Activated effector memory CD4-positive, alpha-beta T cell treated with Interleukin-2 at 50 U/mL for 16 hours (primary cell): ENCODE measurements around the gene SNTA1.
A peak's percentile ranks its signal among the peaks of the same experiment; 100 is the strongest.
"Not testable (repeated sequence)": the region's sequence is repeated elsewhere in the genome, so short reads cannot be mapped to it uniquely, and the experiment has no call there.

Experiments
- DNase-seq: peaks from one replicate; pipeline ENCODE4 v3.0.0-alpha.2; 2020

SNTA1 gene

GRCh38 chr20:33443512-33444239, at the start of gene SNTA1:
TSS of gene SNTA1 (minus strand) at chr20:33443763. CDS start at chr20:33443620, 143 bp downstream.
- DNase-seq: peak; percentile 86

- DNase-seq: no peak
Measured at GRCh38 chr20:33490934-33491656, 47.5 kb upstream of the SNTA1 start.

DNA sequence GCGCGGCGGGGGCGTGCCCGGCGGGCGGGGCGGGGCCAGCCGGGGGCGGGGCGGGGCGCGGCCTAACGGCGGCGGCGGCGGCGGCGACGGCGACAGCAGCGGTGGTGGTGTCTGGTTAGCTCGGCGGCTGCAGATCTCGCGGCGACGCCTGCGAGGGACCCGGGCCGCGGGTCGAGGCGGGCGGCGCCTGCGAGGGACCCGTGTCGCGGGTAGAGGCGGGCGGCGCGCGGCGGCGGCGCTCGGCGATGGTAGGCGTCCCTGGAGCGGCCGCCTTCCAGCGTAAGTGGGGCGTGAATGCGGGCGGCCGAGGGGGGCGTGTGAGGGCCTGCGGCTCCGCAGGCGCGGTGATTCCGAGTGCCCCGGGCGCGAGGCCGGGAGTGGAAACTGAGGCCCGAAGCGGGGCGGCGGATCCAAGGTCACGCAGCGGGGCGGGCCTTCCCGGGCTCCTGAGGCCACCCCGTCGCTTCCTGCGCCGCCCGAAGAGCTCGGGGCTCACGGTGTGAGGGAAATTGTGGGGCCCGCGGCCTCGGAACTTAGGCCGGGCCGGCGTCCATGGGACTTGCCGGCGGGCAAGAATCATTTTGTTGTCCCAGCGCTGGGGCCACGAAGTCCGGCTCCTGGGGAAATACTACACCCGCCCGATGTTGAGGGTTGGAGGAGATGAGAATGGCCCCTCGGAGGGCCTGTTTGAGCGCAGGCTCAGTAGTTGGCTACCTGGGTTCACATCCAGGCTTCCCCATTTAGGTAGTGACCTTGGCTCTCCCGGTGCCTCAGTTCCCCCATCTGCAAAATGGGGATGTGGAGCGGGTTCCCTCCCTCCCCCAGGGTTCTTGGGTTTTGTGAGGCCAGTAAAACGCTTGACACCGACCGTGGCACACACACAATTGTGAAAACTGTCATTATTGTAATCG, 46.7 kb upstream of the SNTA1 start, which contains the start of gene CBFA2T2:
CBFA2T2 (plus strand) TSS at position 74 of the 911 bp plus-strand sequence; CDS start at position 246, 172 bp downstream.
- DNase-seq: no peak

- DNase-seq: peak; percentile 99
Measured at GRCh38 chr20:33489495-33490022, 46.0 kb upstream of the SNTA1 start.

GRCh38 chr20:33488661-33489494, 45.3 kb upstream of the SNTA1 start:
- not testable (repeated sequence) for DNase-seq

GRCh38 chr20:33488201-33488600, 44.6 kb upstream of the SNTA1 start:
- no peak for DNase-seq

GRCh38 chr20:33483186-33483585, 39.6 kb upstream of the SNTA1 start:
- not testable (repeated sequence) for DNase-seq

DNA sequence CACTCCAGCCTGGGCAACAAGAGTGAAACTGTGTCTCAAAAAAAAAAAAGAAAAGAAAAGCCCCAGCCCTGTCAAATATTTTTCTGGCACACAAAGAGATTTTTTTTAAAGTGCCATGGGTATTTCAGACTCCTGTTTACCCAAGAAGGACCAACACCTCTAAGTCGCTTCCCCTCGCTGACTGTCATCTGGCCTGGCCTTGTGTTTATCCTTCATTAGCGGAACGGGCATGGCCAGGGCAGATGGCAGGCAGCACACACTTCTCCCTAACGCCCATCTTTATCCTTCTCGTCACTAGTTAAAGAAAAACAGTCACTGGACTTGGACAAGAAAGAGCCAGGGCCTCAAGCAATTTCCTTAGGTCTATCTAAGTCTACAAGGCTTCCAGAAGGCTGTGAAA, 39.0 kb upstream of the SNTA1 start:
- no peak for DNase-seq

- no peak for DNase-seq
Measured at GRCh38 chr20:33481431-33481941, 37.9 kb upstream of the SNTA1 start.

DNA sequence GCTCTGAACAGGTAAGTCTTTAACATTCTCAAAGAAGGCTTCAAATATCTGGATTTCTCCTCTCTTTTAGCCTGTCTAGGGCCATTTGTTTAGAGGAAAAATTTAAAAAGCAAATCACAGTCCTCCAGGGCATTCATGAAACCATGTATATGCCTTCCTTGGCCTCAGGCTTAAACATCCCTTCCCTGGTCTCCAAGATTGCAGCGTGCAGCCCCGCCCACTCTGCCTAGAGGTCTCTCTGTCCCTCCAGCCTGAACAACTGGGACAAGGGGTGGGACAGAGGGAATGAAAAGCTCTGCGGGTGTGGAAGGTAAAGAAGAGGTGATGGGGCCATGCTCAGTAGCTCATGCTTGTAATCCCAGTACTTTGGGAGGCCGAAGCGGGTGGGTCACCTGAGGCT, 36.5 kb upstream of the SNTA1 start:
- no peak for DNase-seq

- DNase-seq: no peak
Measured at GRCh38 chr20:33477386-33478234, 34.0 kb upstream of the SNTA1 start.

DNA sequence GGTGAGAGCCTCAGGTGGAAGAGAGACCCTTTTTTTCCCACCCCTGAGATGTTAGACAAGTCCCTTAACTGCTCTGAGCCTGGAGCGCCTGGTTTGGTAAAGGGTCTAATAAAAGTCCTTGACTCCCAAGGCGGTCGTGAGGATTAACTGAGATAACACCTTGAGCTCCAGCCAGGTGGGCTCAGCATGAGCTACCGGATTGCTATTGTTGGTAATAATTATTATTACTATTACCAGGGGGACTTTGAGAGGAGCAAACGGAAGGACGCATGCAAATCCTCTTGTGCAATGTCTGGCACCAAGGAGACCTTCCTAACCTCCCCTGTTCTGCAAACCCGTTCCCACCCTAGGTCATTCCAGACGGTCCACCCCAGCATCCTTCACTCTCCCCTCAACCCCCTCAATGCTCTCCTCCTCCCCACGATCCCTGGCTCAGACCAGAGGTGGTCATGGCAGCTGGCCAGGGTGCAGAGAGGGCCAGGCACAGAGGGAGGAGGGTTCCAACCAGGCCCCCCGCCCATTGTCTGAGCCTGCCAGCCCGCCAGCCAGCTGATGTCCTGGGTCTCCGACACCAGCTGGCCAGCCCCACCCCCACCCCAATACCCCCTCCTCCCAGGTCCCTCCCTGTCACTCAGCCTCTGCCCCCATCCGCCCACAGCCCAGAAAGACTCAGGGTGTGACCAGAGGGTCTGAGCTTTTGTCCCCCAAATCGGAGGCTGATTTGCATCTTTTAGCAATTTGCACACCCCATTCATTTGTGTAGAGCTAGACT, 32.0 kb upstream of the SNTA1 start:
- DNase-seq: no peak

DNA sequence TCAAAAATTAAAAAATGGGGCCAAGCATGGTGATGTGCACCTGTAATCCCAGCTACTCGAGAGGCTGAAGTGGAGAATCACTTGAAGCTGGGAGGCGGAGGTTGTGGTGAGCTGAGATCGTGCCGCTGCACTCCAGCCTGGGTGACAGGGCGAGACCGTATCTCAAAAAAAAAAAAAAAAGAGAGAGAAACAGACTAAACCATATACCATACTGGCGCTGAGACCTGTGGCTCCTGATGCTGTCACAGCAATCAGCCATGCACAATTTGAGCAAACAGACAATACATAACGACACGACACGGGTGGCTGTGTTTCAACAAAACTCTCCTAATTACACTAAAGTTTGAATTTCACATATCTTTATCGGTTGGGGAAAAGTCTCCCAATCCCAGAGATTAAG, 31.4 kb upstream of the SNTA1 start:
- DNase-seq: no peak

DNA sequence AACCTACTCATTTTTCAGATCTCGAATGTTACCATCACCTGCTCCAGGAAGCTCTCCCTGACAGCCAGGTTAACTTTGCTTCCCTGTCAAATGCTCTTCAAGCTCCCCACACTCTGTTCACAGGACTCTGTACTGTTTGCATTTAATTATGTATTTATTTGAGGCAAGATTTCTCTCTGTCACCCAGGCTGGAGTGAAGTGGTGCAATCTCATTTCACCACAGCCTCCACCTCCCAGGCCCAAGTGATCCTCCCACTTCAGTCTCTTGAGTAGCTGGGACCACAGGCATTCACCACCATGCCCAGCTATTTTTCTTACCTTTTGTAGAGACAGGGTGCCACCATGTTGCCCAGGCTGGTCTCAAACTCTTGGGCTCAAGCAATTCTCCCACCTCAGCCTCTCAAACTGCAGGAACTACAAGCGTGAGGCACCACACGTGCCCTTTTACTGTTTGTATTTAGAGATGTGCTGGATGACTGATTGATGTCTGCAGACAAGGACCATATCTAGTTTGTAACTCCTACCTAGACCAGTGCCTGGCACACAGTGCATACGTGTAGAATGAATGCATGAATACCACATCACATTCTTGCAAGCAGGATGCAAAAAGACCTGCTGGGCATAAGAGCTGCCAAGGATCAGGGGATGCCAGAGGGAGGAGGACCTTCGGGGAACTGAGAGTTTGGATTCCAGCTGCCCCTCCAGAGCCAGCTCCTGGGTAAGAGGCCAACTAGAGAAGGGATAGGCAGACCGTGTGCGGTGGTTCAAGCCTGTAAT, 30.7 kb upstream of the SNTA1 start:
- DNase-seq: no peak

GRCh38 chr20:33472868-33473435, 29.4 kb upstream of the SNTA1 start:
- no peak for DNase-seq

- no peak for DNase-seq
Measured at GRCh38 chr20:33470866-33471265, 27.3 kb upstream of the SNTA1 start.

GRCh38 chr20:33470457-33470856, 26.9 kb upstream of the SNTA1 start:
- DNase-seq: no peak

DNA sequence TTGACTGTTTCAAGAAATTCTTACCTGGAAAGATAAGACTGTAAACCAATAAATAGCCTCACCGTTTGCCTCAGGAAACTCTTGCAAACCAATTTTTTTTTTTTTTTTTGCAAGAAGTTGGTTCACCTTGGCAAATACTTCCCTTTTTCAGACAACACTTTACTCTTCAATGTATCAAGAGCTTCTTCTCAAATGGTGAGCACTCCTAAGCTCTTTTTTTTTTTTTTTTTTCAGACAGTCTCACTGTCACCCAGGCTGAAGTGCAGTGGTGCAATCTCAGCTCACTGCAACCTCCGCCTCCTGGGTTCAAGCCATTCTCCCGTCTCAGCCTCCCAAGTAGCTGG, 22.7 kb upstream of the SNTA1 start:
- no peak for DNase-seq
